ENCODE data around the gene EPHB6. TPM values are rescaled to one million over a fixed set of nuclear protein-coding genes. Genes with fewer than 3 reads are reported as not detected.
A peak's percentile ranks its signal among the peaks of the same experiment; 100 is the strongest.

EPHB6 gene
- total RNA-seq, 2 donors from 2014 or later: 33.2 to 36.9 TPM

DNA sequence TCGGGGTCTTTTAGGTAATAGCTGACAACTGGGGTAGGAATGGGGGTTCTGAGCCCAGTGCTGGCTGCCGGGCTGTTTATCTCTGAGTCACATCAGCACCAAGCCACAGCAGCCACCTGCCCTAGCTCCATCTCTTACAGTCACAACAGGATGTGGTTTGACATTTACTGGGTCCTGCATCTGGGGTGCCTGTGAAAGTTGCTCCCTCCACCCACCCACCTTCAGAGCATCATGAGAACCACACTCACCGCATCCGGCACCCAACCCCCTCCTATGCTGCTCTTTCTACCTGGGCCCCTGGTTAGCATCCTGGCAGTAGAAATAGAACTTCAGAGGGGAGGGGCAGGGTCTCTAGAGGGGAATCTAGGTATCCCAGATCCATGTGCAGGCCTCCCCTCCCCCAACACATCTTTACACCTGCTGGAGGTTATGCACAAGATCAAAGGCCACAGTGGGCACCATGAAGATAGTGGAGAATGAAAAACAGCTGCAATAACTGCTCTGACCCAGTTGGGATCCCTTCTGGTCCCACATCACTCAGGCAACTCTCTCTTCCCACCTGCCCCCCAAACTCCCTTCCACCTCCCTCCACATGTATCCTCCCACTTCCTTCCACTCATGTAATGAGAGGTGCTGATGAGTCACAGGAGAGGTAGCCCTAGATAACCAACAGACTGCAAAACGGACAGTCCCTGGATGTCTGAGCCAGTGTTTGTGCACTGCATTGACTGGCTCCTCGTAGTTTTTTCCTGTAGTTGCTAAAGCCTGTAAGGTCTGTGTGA lies 45.9 kb upstream of the EPHB6 start:
- no peaks in the 10 kb centered on the region for H3K9me3 ChIP-seq (ENCODE audit: control insufficient read depth, low read length)
- no peaks in the 10 kb centered on the region for H3K36me3 ChIP-seq (ENCODE audit: control insufficient read depth, insufficient read depth, low read length)
- Mint-ChIP-seq H3K4me3 (no peak overlapping the region), H3K36me3 (ENCODE audit: low read depth) (no peaks in the 10 kb centered on the region), H3K4me1 (peaks cover 25% of the 10 kb centered on the region), H3K27me3 (ENCODE audit: insufficient read depth) (peaks cover 48% of the 10 kb centered on the region), H3K9me3 (no peaks in the 10 kb centered on the region), H3K27ac (no peak overlapping the region)
- no peaks in the 10 kb centered on the region for H3K27me3 ChIP-seq (ENCODE audit: control insufficient read depth, insufficient read depth, low read length, poor library complexity, severe bottlenecking)
- DNase-seq: peak; percentile 43
- 75 to 93% methylated on average over 1 to 5 of the region's 6 CpGs for WGBS, 2 experiments (ENCODE audit: insufficient coverage in 1 of 2, insufficient read length in 1 of 2)
- no peak overlapping the region for H3K27ac ChIP-seq (ENCODE audit: low read depth, low read length)
- peaks cover 15% of the 10 kb centered on the region for H3K4me1 ChIP-seq (ENCODE audit: control insufficient read depth, insufficient read depth, low read length)
- H3K4me3 ChIP-seq (ENCODE audit: low read length): no peak overlapping the region
- no peak overlapping the region for H3K9ac ChIP-seq (ENCODE audit: extremely low read depth, low read length, poor library complexity, severe bottlenecking)
- TF ChIP-seq, protein P1, sequence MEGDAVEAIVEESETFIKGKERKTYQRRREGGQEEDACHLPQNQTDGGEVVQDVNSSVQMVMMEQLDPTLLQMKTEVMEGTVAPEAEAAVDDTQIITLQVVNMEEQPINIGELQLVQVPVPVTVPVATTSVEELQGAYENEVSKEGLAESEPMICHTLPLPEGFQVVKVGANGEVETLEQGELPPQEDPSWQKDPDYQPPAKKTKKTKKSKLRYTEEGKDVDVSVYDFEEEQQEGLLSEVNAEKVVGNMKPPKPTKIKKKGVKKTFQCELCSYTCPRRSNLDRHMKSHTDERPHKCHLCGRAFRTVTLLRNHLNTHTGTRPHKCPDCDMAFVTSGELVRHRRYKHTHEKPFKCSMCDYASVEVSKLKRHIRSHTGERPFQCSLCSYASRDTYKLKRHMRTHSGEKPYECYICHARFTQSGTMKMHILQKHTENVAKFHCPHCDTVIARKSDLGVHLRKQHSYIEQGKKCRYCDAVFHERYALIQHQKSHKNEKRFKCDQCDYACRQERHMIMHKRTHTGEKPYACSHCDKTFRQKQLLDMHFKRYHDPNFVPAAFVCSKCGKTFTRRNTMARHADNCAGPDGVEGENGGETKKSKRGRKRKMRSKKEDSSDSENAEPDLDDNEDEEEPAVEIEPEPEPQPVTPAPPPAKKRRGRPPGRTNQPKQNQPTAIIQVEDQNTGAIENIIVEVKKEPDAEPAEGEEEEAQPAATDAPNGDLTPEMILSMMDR (conservative IDR thresholded peaks at IDR 0.05): no peak

DNA sequence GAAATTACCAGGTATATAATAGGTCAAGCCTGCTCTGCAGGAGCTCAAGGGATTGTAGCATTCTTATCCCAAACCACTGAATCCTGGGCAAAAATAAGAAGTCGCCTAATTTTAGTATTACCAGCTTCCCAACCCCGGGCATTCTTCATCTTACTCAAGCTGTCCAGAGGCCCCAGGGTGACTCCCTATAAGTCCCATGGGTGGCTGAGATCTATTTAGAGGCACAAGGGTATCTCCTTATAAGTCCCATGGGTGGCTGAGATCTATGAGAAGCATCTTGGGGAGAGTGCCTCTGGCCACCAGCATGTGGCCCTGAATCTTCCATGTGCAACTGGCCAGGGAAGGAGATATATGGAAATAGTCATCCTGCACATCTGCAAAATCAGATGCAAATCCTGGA lies 45.2 kb upstream of the EPHB6 start:
- Mint-ChIP-seq H3K9me3 (no peaks in the 10 kb centered on the region), H3K36me3 (ENCODE audit: low read depth) (no peaks in the 10 kb centered on the region), H3K27ac (no peak overlapping the region), H3K27me3 (ENCODE audit: insufficient read depth) (peaks cover 42% of the 10 kb centered on the region), H3K4me1 (peaks cover 31% of the 10 kb centered on the region), H3K4me3 (no peak overlapping the region)
- Histone ChIP-seq H3K36me3 (ENCODE audit: control insufficient read depth, insufficient read depth, low read length) (no peaks in the 10 kb centered on the region), H3K4me3 (ENCODE audit: low read length) (no peak overlapping the region), H3K9ac (ENCODE audit: extremely low read depth, low read length, poor library complexity, severe bottlenecking) (no peak overlapping the region), H3K27me3 (ENCODE audit: control insufficient read depth, insufficient read depth, low read length, poor library complexity, severe bottlenecking) (no peaks in the 10 kb centered on the region), H3K9me3 (ENCODE audit: control insufficient read depth, low read length) (no peaks in the 10 kb centered on the region), H3K27ac (ENCODE audit: low read depth, low read length) (no peak overlapping the region), H3K4me1 (ENCODE audit: control insufficient read depth, insufficient read depth, low read length) (peaks cover 15% of the 10 kb centered on the region)
- peak; percentile 31 for DNase-seq
- TF ChIP-seq, protein P1 (conservative IDR thresholded peaks at IDR 0.05): no peak
- 96 to 100% methylated on average over 1 to 2 of the region's 2 CpGs for whole genome bisulfite sequencing, 2 experiments (ENCODE audit: insufficient coverage in 1 of 2, insufficient read length in 1 of 2)

DNA sequence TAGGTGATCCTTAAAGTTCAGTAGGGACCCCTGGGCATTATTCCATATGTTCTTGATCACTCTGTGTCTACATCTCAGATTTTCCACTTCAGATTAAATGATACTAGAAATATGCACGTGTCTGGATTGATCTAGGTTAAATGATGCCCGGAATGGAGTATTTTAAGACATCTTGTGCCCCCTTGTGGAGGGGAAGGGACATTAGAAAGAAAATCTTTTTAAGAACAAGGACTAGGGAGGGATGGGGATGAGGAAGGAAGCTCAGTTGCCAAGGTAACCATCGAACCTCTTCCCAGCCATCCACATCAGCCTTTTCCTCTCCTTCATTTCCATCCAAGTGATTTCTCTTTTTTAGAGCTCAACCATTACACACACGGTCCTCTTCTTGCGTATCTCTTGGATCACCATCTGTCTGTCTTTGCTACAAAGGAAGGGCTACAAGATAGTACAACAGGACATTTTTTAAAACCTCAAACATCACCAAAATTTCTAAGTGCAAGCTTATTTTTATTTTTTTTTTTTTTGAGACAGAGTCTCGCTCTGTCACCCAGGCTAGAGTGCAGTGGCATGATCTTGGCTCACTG lies 43.6 kb upstream of the EPHB6 start:
- H3K27me3 Mint-ChIP-seq (ENCODE audit: insufficient read depth): peaks cover 33% of the 10 kb centered on the region
- DNase-seq: peak; percentile 61
- TF ChIP-seq, protein P1 (conservative IDR thresholded peaks at IDR 0.05): peak; percentile 87
- H3K4me3 ChIP-seq (ENCODE audit: low read length): no peak overlapping the region
- no peak overlapping the region for H3K27ac ChIP-seq (ENCODE audit: low read depth, low read length)
- H3K27ac Mint-ChIP-seq: no peak overlapping the region
- H3K9ac ChIP-seq (ENCODE audit: extremely low read depth, low read length, poor library complexity, severe bottlenecking): no peak overlapping the region
- H3K4me1 ChIP-seq (ENCODE audit: control insufficient read depth, insufficient read depth, low read length): peaks cover 15% of the 10 kb centered on the region
- H3K9me3 Mint-ChIP-seq: no peaks in the 10 kb centered on the region
- H3K4me3 Mint-ChIP-seq: no peak overlapping the region
- H3K36me3 Mint-ChIP-seq (ENCODE audit: low read depth): no peaks in the 10 kb centered on the region
- no peaks in the 10 kb centered on the region for H3K36me3 ChIP-seq (ENCODE audit: control insufficient read depth, insufficient read depth, low read length)
- 38 to 39% methylated on average over 3 to 6 of the region's 6 CpGs for WGBS, 2 experiments (ENCODE audit: insufficient coverage in 1 of 2, insufficient read length in 1 of 2)
- no peaks in the 10 kb centered on the region for H3K27me3 ChIP-seq (ENCODE audit: control insufficient read depth, insufficient read depth, low read length, poor library complexity, severe bottlenecking)
- H3K9me3 ChIP-seq (ENCODE audit: control insufficient read depth, low read length): no peaks in the 10 kb centered on the region
- H3K4me1 Mint-ChIP-seq: peaks cover 35% of the 10 kb centered on the region

Data from endodermal cell (in vitro differentiated cells).